GM23248 (cell line): ENCODE measurements around the gene PNPLA7. TPM values are rescaled to one million over a fixed set of nuclear protein-coding genes. Genes with fewer than 3 reads are reported as not detected.

Experiments used
- DNase-seq: peaks from one replicate; pipeline ENCODE4 v3.0.0-alpha.2; 2015
- H2AFZ ChIP-seq: fragments of 200-600 bp; sonication (generic); 2 replicates; pipeline ENCODE4 v1.6.1; 2016; ENCODE audit warnings: antibody characterized with exemption
- H3F3A ChIP-seq: fragments of 200-600 bp; sonication (generic); 2 replicates; pipeline ENCODE4 v1.6.1; 2016; ENCODE audit warnings: mild to moderate bottlenecking, antibody characterized with exemption, mixed run types; ENCODE audit not compliant: insufficient read depth
- H3K27ac ChIP-seq: fragments of 200-600 bp; sonication (generic); 2 replicates; pipeline ENCODE4 v1.5.1; 2016; ENCODE audit warnings: mild to moderate bottlenecking
- H3K27me3 ChIP-seq: fragments of 200-600 bp; sonication (generic); replicated peaks from 2 replicates; pipeline ENCODE4 v1.6.1; 2016; ENCODE audit warnings: mild to moderate bottlenecking; ENCODE audit not compliant: insufficient read depth
- H3K36me3 ChIP-seq: fragments of 200-600 bp; sonication (generic); 2 replicates; pipeline ENCODE4 v1.6.1; 2016; ENCODE audit warnings: low read depth, mild to moderate bottlenecking
- H3K4me1 ChIP-seq: fragments of 200-600 bp; sonication (generic); 2 replicates; pipeline ENCODE4 v1.6.1; 2016; ENCODE audit warnings: mild to moderate bottlenecking; ENCODE audit not compliant: insufficient read depth
- H3K4me2 ChIP-seq: fragments of 200-600 bp; sonication (generic); one replicate; pipeline ENCODE4 v1.6.1; 2016; ENCODE audit warnings: mild to moderate bottlenecking; ENCODE audit not compliant: unreplicated experiment
- H3K4me3 ChIP-seq: fragments of 200-600 bp; sonication (generic); 2 replicates; pipeline ENCODE4 v1.5.1; 2016; ENCODE audit warnings: mild to moderate bottlenecking
- H3K79me2 ChIP-seq: fragments of 200-600 bp; sonication (generic); 2 replicates; pipeline ENCODE4 v1.6.1; 2016; ENCODE audit warnings: mild to moderate bottlenecking; ENCODE audit not compliant: insufficient read depth
- H3K9ac ChIP-seq: fragments of 200-600 bp; sonication (generic); 2 replicates; pipeline ENCODE4 v1.6.1; 2016; ENCODE audit warnings: mild to moderate bottlenecking
- H3K9me2 ChIP-seq: fragments of 200-600 bp; sonication (generic); 2 replicates; pipeline ENCODE4 v1.6.1; 2016; ENCODE audit warnings: mixed run types, mild to moderate bottlenecking, moderate library complexity; ENCODE audit not compliant: insufficient read depth
- H3K9me3 ChIP-seq: fragments of 200-600 bp; sonication (generic); one replicate; pipeline ENCODE4 v1.6.1; 2017; ENCODE audit warnings: low read depth
- H4K20me1 ChIP-seq: fragments of 200-600 bp; sonication (generic); 2 replicates; pipeline ENCODE4 v1.6.0; 2016; ENCODE audit not compliant: insufficient read depth
- EZH2 ChIP-seq: fragments of 200-600 bp; sonication (generic); IDR thresholded peaks from 2 replicates; pipeline ENCODE4 v1.6.1; 2018; ENCODE audit warnings: antibody characterized with exemption, mild to moderate bottlenecking; ENCODE audit not compliant: insufficient read depth, poor library complexity, severe bottlenecking
- EZH2phosphoT487 ChIP-seq: fragments of 200-600 bp; sonication (generic); IDR thresholded peaks from 2 replicates; pipeline ENCODE4 v1.6.1; 2018; ENCODE audit warnings: antibody characterized with exemption, moderate library complexity, mild to moderate bottlenecking, low read depth; ENCODE audit not compliant: insufficient read depth
- WGBS, 2 experiments: methylation state at CpG; one replicate each; pipeline ENCODE4 v1.1.6; 2015 to 2017; ENCODE audit warnings: low lambda C conversion rate in 2 of 2, low coverage in 1 of 2; ENCODE audit errors: missing lambda C conversion rate in 2 of 2; 5-methylcytosine and 5-hydroxymethylcytosine counted together
- in situ Hi-C: fragments of 300-500 bp; cut with MboI; formaldehyde crosslinking; loops from 2 replicates; pipeline ENCODE4 v1.15.0; 2020
- polyA plus RNA-seq: library from polyadenylated mRNA; unstranded; fragments of >200 nt; fragmentation: Nextera tagmentation; extraction: Ambion mirVana; gene quantifications from 2 replicates; pipeline ENCODE4 v1.2.1, GENCODE V29; 2016
- total RNA-seq: library from RNA; depleted of rRNA; stranded (reverse); fragments of >200 nt; shearing (Covaris generic); gene quantifications from 2 replicates; pipeline ENCODE4 v1.2.3, GENCODE V29; 2014

The PNPLA7 gene
- total and polyA plus RNA-seq, 2 experiments from 2014 or later = 0.54 to 0.59 TPM

DNA sequence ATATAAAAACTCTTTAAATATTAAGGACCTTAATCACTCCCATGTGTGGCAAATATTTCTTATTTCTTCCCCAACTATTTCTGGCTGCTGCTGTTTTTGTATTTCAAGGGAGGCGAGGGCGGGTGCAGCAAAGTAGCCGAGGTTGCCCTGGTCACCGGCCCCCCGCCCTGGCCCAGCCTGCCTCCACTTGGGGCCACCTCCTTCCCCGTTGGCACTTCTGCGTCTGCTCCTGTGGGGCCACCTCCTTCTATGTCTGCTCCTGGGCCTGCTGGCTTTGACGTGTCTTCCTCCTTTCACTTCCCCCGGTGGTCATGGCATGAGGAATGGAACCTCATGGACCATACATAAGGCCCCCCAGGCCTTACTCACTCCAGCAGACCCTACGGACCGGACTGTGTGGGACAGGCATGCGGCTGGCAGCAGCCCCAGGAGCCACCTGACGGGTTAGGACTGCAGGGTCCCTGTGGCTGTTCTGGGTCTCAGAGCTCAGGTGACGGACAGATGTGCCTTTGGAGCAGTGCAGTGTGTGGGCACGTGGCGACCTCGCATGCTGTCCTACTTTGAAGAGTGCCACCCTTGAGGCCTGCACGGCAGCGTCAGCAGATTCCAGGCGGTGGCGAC is 103.2 kb downstream of the PNPLA7 start:
- Histone ChIP-seq H3F3A (peaks cover 7% of the 10 kb centered on the region; the same call in 1 of the 2 replicates), H2AFZ (no peak overlapping the region), H3K9ac (no peak overlapping the region), H3K79me2 (no peaks in the 10 kb centered on the region), H4K20me1 (no peaks in the 10 kb centered on the region), H3K4me1 (peaks cover 23% of the 10 kb centered on the region), H3K27me3 (no peaks in the 10 kb centered on the region), H3K9me3 (no peaks in the 10 kb centered on the region), H3K4me2 (peak overlapping the region; percentile 16), H3K9me2 (no peaks in the 10 kb centered on the region), H3K36me3 (no peaks in the 10 kb centered on the region), H3K27ac (no peak overlapping the region), H3K4me3 (no peak overlapping the region)
- no peak for TF ChIP-seq EZH2phosphoT487
- no peak for TF ChIP-seq EZH2
- 44 to 45% methylated on average over 21 of the region's 21 CpGs for WGBS, 2 experiments
- peak; percentile 62 for DNase-seq
- in situ Hi-C loops = no loop called here

DNA sequence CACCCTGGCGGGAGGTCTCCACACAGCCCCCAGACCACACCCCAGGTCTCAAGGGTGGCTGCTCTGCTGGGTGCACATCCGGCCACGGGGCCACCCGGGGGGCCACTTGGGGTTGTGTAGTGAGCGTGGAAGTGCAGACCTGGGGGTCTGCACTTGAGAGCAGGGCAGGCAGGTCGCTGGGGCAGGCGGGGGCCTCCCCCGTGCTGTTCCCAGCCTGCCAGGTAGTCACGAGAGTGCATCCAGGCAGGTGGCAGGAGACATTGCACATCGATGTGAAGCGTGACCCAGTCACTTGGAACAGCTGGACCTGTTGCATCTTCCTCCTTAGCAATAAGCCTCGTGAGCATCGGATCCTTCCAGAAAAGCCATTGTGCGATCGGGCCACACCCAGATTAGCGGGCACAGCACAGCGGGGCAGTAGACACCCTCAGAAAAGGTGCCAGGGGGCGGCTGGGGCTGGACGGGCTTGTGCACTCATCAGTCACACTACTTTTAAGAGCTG is 104.2 kb downstream of the PNPLA7 start:
- Histone ChIP-seq H3K9me3 (no peaks in the 10 kb centered on the region), H3K9ac (no peak overlapping the region), H3K27ac (no peak overlapping the region), H2AFZ (no peak overlapping the region), H3K79me2 (no peaks in the 10 kb centered on the region), H3K36me3 (no peaks in the 10 kb centered on the region), H3K4me3 (no peak overlapping the region), H3K27me3 (no peaks in the 10 kb centered on the region), H3K9me2 (no peaks in the 10 kb centered on the region), H3F3A (peaks cover 7% of the 10 kb centered on the region; the same call in 1 of the 2 replicates), H3K4me1 (peaks cover 23% of the 10 kb centered on the region), H3K4me2 (peak overlapping the region; percentile 16), H4K20me1 (no peaks in the 10 kb centered on the region)
- peak; percentile 61 for DNase-seq
- in situ Hi-C loops = no loop called here
- TF ChIP-seq EZH2phosphoT487 (no peak), EZH2 (no peak)
- WGBS, 2 experiments = 10% methylated on average over 19 of the region's 19 CpGs

DNA sequence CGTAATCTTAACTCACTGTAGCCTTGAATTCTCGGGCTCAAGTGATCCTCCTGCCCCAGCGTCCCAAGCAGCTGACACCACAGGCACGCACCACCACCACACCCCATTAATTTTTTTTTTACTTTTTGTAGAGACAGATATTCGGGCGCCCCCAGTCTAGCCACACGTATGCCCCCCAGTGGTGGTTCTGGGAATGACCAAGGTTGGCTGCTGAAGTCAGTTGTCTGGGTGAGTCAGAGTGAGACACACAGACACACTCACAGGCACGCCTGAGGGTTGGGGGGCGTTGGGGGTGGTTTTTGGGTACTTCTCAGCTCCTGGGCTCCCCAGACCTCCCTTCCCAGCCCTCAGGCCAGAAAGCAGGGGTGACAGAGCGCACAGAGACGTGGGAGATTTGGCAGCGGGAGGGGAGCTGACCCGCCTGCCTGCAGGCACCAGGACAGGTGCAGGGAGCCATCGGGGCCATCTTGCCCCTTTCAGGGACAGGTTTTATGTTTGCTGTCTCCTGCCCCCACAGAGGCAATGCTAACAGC is 104.9 kb downstream of the PNPLA7 start:
- no peaks in the 10 kb centered on the region for H3K9me2 ChIP-seq
- TF ChIP-seq EZH2phosphoT487 (no peak), EZH2 (no peak)
- 5 to 11% methylated on average over 12 to 14 of the region's 14 CpGs for WGBS, 2 experiments
- no peak overlapping the region for H3K4me3 ChIP-seq
- H3K4me1 ChIP-seq = peaks cover 23% of the 10 kb centered on the region
- H4K20me1 ChIP-seq = no peaks in the 10 kb centered on the region
- peak; percentile 88 for DNase-seq
- no peaks in the 10 kb centered on the region for H3K79me2 ChIP-seq
- no peaks in the 10 kb centered on the region for H3K27me3 ChIP-seq
- H3K4me2 ChIP-seq = peak overlapping the region; percentile 77
- in situ Hi-C loops = no loop called here
- no peaks in the 10 kb centered on the region for H3K9me3 ChIP-seq
- H3K9ac ChIP-seq = peak overlapping the region; percentile 25; the same call in 1 of the 2 replicates
- H3K27ac ChIP-seq = no peak overlapping the region
- H3F3A ChIP-seq = peaks cover 7% of the 10 kb centered on the region; the same call in 1 of the 2 replicates
- H2AFZ ChIP-seq = peak overlapping the region; percentile 59; the same call in 1 of the 2 replicates
- no peaks in the 10 kb centered on the region for H3K36me3 ChIP-seq

DNA sequence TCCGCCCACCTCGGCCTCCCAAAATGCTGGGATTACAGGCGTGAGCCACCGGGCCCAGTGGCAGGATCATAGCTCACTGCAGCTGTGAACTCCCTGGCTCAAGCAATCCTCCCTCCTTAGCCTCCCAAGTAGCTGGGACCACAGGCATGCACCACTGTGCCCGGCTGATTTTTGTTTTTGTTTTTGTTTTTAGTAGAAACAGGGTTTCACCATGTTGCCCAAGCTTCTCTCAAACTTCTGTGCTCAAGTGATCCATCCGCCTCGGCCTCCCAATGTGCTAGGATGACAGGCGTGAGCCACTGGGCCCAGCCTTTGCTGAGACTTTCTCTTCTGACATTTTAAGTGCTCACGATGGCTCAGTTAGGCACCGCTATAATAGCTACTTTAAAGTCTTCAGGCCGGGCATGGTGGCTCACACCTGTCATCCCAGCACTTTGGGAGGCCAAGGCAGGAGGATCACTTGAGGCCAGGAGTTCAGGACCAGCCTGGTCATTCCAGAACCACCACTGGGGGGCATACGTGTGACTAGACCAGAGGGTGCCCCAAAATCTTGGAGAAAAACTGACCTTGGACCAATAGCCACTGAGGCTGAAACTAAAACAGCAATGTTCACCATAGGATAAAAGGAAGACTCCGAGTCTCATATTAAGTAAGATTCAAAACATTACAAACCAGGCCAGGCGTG is 106.0 kb downstream of the PNPLA7 start:
- H3K4me1 ChIP-seq = peaks cover 23% of the 10 kb centered on the region
- H3K9me2 ChIP-seq = no peaks in the 10 kb centered on the region
- TF ChIP-seq EZH2 (no peak), EZH2phosphoT487 (no peak)
- no peak for DNase-seq
- no peaks in the 10 kb centered on the region for H3K9me3 ChIP-seq
- no peaks in the 10 kb centered on the region for H3K79me2 ChIP-seq
- no peak overlapping the region for H3K27ac ChIP-seq
- no peak overlapping the region for H3K9ac ChIP-seq
- in situ Hi-C loops = no loop called here
- H4K20me1 ChIP-seq = no peaks in the 10 kb centered on the region
- H3K27me3 ChIP-seq = no peaks in the 10 kb centered on the region
- 77 to 79% methylated on average over 14 of the region's 14 CpGs for WGBS, 2 experiments
- H2AFZ ChIP-seq = no peak overlapping the region
- no peaks in the 10 kb centered on the region for H3K36me3 ChIP-seq
- H3K4me2 ChIP-seq = no peak overlapping the region
- peaks cover 7% of the 10 kb centered on the region; the same call in 1 of the 2 replicates for H3F3A ChIP-seq
- H3K4me3 ChIP-seq = no peak overlapping the region
